Nephron (organoid): Measurements from ENCODE around the gene DCDC2C.

Experiments
- H3K27ac Mint-ChIP-seq, 3 experiments: 2 replicates each; pipeline ENCODE4 v1.8.0; 2020; ENCODE audit warnings: mixed read lengths in 3 of 3, mild to moderate bottlenecking in 2 of 3, moderate library complexity in 1 of 3
- H3K27me3 Mint-ChIP-seq: 2 replicates; pipeline ENCODE4 v1.8.0; 2021; ENCODE audit warnings: low read depth, mild to moderate bottlenecking, moderate library complexity, mixed read lengths
- H3K36me3 Mint-ChIP-seq: 2 replicates; pipeline ENCODE4 v1.8.0; 2020; ENCODE audit warnings: low read depth, mixed read lengths
- H3K4me1 Mint-ChIP-seq: 2 replicates; pipeline ENCODE4 v1.8.0; 2020; ENCODE audit warnings: mixed read lengths
- H3K4me3 Mint-ChIP-seq, 3 experiments: 2 replicates each; pipeline ENCODE4 v1.8.0; 2020; ENCODE audit warnings: mild to moderate bottlenecking in 3 of 3, mixed read lengths in 3 of 3, moderate library complexity in 2 of 3
- H3K9me3 Mint-ChIP-seq: 2 replicates; pipeline ENCODE4 v1.8.0; 2020; ENCODE audit warnings: mixed read lengths
- CTCF ChIP-seq, 3 experiments: fragments of 200-600 bp; sonication (generic); IDR thresholded peaks; one replicate each; pipeline ENCODE4 v1.5.0; 2021; ENCODE audit warnings: antibody characterized with exemption in 3 of 3; ENCODE audit not compliant: unreplicated experiment in 3 of 3

Gene DCDC2C

DNA sequence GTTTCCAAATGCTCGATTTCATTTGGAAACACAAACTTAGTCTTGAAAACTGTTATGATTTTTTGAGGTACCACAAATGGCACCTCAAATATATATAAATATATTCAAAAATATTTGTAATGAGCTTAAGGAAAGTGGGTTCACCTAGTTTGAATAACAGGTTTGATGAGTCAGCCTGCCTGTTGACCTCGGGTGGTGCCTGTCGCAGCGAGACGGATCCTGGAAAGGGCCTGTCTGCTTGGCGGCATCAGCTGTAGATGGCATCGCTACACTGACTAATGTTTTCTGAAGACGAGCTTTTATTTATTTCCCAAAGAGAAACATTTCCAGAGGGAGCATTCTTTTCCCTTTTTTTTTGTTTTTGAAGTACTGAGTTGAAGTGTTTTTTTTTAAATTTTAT lies 38.5 kb upstream of the DCDC2C start:
- H3K27ac Mint-ChIP-seq: no peak overlapping the region

DNA sequence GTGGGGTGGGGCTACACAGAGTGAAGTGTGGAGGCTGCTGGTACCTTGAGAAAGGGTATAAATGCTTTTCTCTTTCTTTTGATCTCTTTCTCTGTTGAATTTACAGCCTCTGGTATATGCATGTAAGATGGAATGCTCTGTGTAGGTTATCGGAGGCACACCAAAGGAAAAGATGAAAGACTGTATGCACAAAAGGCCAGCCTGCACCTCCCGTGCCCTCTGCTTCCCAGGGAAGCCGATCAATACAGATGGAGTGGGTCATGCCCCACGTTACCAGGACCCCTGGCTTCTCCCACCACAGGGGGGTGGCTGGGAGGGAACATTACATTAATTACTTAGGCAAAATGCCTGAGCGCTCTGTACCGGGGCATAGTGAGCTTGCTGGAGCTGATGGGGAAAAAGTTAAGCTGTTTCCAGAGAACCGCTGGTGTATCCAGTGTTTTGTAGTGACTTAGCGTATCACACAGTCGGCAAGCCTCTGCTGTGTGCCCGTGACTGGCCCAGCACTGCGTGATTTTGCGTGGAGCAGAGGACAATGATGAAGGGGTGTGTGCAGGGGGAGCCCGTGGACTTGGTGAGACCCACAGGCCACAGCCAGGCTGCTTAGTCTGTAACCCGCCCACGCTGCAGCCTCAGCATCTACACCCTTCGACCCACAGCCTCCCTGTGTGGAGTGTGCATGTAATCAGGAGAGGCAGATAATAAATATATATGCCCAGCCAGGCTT lies 37.3 kb upstream of the DCDC2C start:
- H3K27me3 Mint-ChIP-seq: peaks cover 4% of the 10 kb centered on the region
- H3K4me3 Mint-ChIP-seq: no peak overlapping the region
- H3K27ac Mint-ChIP-seq: no peak overlapping the region
- no peaks in the 10 kb centered on the region for H3K9me3 Mint-ChIP-seq
- no peak for TF ChIP-seq CTCF (IDR thresholded peaks at IDR 0.05; ENCODE audit: unreplicated experiment in 3 of 3)
- H3K36me3 Mint-ChIP-seq: no peaks in the 10 kb centered on the region
- peaks cover 8% of the 10 kb centered on the region for H3K4me1 Mint-ChIP-seq

More for the DNA sequence above, 38.5 kb upstream of the DCDC2C start:
- Mint-ChIP-seq H3K4me3 (no peak overlapping the region), H3K27me3 (peaks cover 4% of the 10 kb centered on the region), H3K36me3 (no peaks in the 10 kb centered on the region), H3K9me3 (no peaks in the 10 kb centered on the region), H3K4me1 (peaks cover 15% of the 10 kb centered on the region)
- TF ChIP-seq CTCF (IDR thresholded peaks at IDR 0.05; ENCODE audit: unreplicated experiment in 3 of 3): no peak

DNA sequence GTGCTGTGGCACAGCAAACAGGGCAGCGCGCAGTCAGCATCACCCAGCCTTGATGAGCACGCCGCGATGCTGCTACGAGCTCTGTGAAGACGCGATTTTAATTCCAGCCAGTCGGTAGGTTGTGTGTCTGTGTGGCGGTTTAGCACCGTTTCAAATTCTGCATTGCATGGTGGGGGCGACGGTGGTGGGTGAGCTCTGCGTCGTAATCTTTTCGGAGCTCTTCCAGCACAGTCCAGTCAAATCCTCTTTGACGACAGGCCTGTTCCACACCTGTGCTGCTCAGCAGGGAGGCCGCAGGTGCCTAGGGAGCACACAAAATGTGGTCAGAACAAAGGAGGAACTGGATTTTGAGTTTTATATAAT lies 36.8 kb upstream of the DCDC2C start:
- peaks cover 2% of the 10 kb centered on the region for H3K4me1 Mint-ChIP-seq
- no peak overlapping the region for H3K4me3 Mint-ChIP-seq
- H3K27me3 Mint-ChIP-seq: peaks cover 4% of the 10 kb centered on the region
- H3K36me3 Mint-ChIP-seq: no peaks in the 10 kb centered on the region
- no peak overlapping the region for H3K27ac Mint-ChIP-seq
- TF ChIP-seq CTCF (IDR thresholded peaks at IDR 0.05; ENCODE audit: unreplicated experiment in 3 of 3): no peak
- H3K9me3 Mint-ChIP-seq: no peaks in the 10 kb centered on the region

DNA sequence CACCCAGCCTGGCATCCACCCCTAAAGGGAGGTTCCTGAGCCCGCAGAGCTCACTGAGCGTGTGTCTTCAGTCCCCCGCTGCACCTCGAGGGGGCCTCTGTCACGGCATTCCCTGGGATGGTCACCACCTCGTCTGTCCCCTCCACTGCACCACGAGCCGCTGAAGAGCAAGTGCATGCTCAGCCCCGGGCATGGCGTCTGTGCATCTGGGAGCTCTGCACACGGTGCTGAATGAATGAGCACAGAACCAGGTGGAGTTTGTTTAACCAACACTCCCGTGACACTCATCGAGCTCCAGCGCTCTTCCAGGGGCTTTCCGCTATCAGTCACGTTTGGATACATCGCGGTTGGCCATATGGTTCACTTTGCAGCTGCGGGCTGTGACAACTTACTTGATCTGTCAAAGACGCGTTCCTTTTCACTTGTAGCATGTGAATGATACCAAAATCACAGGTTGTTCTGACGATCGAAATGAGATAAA lies 36.2 kb upstream of the DCDC2C start:
- H3K27me3 Mint-ChIP-seq: peaks cover 4% of the 10 kb centered on the region
- H3K9me3 Mint-ChIP-seq: no peaks in the 10 kb centered on the region
- H3K27ac Mint-ChIP-seq: no peak overlapping the region
- H3K4me3 Mint-ChIP-seq: no peak overlapping the region
- no peak for TF ChIP-seq CTCF (IDR thresholded peaks at IDR 0.05; ENCODE audit: unreplicated experiment in 3 of 3)
- no peaks in the 10 kb centered on the region for H3K4me1 Mint-ChIP-seq
- no peaks in the 10 kb centered on the region for H3K36me3 Mint-ChIP-seq

GRCh38 chr2:3669656-3670055 lies 33.7 kb upstream of the DCDC2C start:
- Mint-ChIP-seq H3K27ac (no peak overlapping the region), H3K9me3 (no peaks in the 10 kb centered on the region), H3K27me3 (no peaks in the 10 kb centered on the region), H3K4me3 (no peak overlapping the region), H3K36me3 (no peaks in the 10 kb centered on the region), H3K4me1 (no peaks in the 10 kb centered on the region)
- no peak for TF ChIP-seq CTCF (IDR thresholded peaks at IDR 0.05; ENCODE audit: unreplicated experiment in 3 of 3)

DNA sequence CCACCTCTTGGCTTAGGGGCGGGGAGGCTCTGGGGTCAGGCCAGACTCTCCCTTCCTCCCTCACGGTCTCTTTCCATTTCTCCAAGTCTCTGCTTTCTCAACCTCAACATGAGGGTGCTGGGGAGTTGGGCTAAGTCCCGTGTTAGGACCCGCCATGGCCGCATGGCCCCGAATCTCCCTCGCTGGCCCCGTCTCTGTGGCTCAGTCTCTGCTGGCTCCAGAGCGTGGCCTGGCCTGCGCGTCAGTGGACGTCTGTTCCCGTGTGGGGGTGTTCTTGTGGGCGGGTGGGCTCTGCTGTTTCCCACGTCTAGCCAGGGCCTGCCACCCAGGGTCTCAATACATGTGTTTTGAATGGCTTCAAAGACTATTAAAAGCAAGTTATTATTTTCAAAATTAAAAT lies 33.0 kb upstream of the DCDC2C start:
- TF ChIP-seq CTCF (IDR thresholded peaks at IDR 0.05; ENCODE audit: unreplicated experiment in 3 of 3): no peak
- Mint-ChIP-seq H3K27me3 (no peaks in the 10 kb centered on the region), H3K4me3 (no peak overlapping the region), H3K4me1 (no peaks in the 10 kb centered on the region), H3K9me3 (no peaks in the 10 kb centered on the region), H3K36me3 (no peaks in the 10 kb centered on the region), H3K27ac (no peak overlapping the region)
